Measurements from ENCODE around the gene MADCAM1. TPM values are rescaled to one million over a fixed set of nuclear protein-coding genes. Genes with fewer than 3 reads are reported as not detected.
A peak's percentile ranks its signal among the peaks of the same experiment; 100 is the strongest.

Gene MADCAM1
- total RNA-seq, 1 donor from 2014 or later, result 0.18 TPM

- Mint-ChIP-seq H3K36me3 (ENCODE audit: low read depth) (no peaks in the 10 kb centered on the region), H3K4me1 (ENCODE audit: low read depth) (no peaks in the 10 kb centered on the region), H3K27ac (peak overlapping the region; percentile 89), H3K9me3 (peaks cover 3% of the 10 kb centered on the region), H3K27me3 (ENCODE audit: insufficient read depth) (peaks cover 10% of the 10 kb centered on the region), H3K4me3 (peak overlapping the region; percentile 88)
- intact Hi-C loops (cut with micrococcal nuclease), result loop anchor here (1.0 kb wide), 2 partner anchors 19 to 106 kb away; partner anchors contain the start of gene TPGS1
- peak; percentile 87 for DNase-seq (ENCODE audit: low spot score)
Observed at GRCh38 chr19:488505-489417, 7.5 kb upstream of the MADCAM1 start.

- H3K27ac Mint-ChIP-seq, result peak overlapping the region; percentile 80
- peak overlapping the region; percentile 71 for H3K4me3 Mint-ChIP-seq
- no peaks in the 10 kb centered on the region for H3K4me1 Mint-ChIP-seq (ENCODE audit: low read depth)
- intact Hi-C loops (cut with micrococcal nuclease), result loop anchor here (1.0 kb wide), 2 partner anchors 18 to 107 kb away; partner anchors contain the start of gene TPGS1
- no peak for DNase-seq (ENCODE audit: low spot score)
- H3K27me3 Mint-ChIP-seq (ENCODE audit: insufficient read depth), result peaks cover 7% of the 10 kb centered on the region
- peaks cover 4% of the 10 kb centered on the region for H3K9me3 Mint-ChIP-seq
- no peaks in the 10 kb centered on the region for H3K36me3 Mint-ChIP-seq (ENCODE audit: low read depth)
Observed at GRCh38 chr19:489418-490196, 6.7 kb upstream of the MADCAM1 start.

GRCh38 chr19:491146-491741, 5.0 kb upstream of the MADCAM1 start:
- no peak for DNase-seq (ENCODE audit: low spot score)
- intact Hi-C loops (cut with micrococcal nuclease), result no loop called here
- Mint-ChIP-seq H3K4me1 (ENCODE audit: low read depth) (no peaks in the 10 kb centered on the region), H3K4me3 (no peak overlapping the region), H3K9me3 (peaks cover 4% of the 10 kb centered on the region), H3K36me3 (ENCODE audit: low read depth) (no peaks in the 10 kb centered on the region), H3K27me3 (ENCODE audit: insufficient read depth) (peaks cover 9% of the 10 kb centered on the region), H3K27ac (no peak overlapping the region)

GRCh38 chr19:492091-492531, 4.2 kb upstream of the MADCAM1 start:
- Mint-ChIP-seq H3K36me3 (ENCODE audit: low read depth) (no peaks in the 10 kb centered on the region), H3K27ac (no peak overlapping the region), H3K4me1 (ENCODE audit: low read depth) (no peaks in the 10 kb centered on the region), H3K9me3 (peaks cover 4% of the 10 kb centered on the region), H3K27me3 (ENCODE audit: insufficient read depth) (peaks cover 8% of the 10 kb centered on the region), H3K4me3 (no peak overlapping the region)
- no peak for DNase-seq (ENCODE audit: low spot score)
- intact Hi-C loops (cut with micrococcal nuclease), result no loop called here

- H3K4me3 Mint-ChIP-seq, result no peak overlapping the region
- H3K4me1 Mint-ChIP-seq (ENCODE audit: low read depth), result no peaks in the 10 kb centered on the region
- no peaks in the 10 kb centered on the region for H3K36me3 Mint-ChIP-seq (ENCODE audit: low read depth)
- intact Hi-C loops (cut with micrococcal nuclease), result no loop called here
- H3K9me3 Mint-ChIP-seq, result peaks cover 4% of the 10 kb centered on the region
- peaks cover 10% of the 10 kb centered on the region for H3K27me3 Mint-ChIP-seq (ENCODE audit: insufficient read depth)
- DNase-seq (ENCODE audit: low spot score), result no peak
- H3K27ac Mint-ChIP-seq, result no peak overlapping the region
Observed at GRCh38 chr19:493391-494170, 2.7 kb upstream of the MADCAM1 start.

GRCh38 chr19:494171-495080, 1.9 kb upstream of the MADCAM1 start:
- Mint-ChIP-seq H3K9me3 (peaks cover 4% of the 10 kb centered on the region), H3K27ac (no peak overlapping the region)
- intact Hi-C loops (cut with micrococcal nuclease), result no loop called here

GRCh38 chr19:495081-495401, 1.2 kb upstream of the MADCAM1 start:
- Mint-ChIP-seq H3K27ac (no peak overlapping the region), H3K4me3 (no peak overlapping the region), H3K4me1 (ENCODE audit: low read depth) (no peaks in the 10 kb centered on the region)

More at GRCh38 chr19:494171-495080, 1.9 kb upstream of the MADCAM1 start:
- Mint-ChIP-seq H3K36me3 (ENCODE audit: low read depth) (peaks cover 2% of the 10 kb centered on the region), H3K4me1 (ENCODE audit: low read depth) (no peaks in the 10 kb centered on the region), H3K4me3 (no peak overlapping the region), H3K27me3 (ENCODE audit: insufficient read depth) (peaks cover 17% of the 10 kb centered on the region)
- no peak for DNase-seq (ENCODE audit: low spot score)

GRCh38 chr19:495402-496111, 729 bp upstream of the MADCAM1 start:
- H3K4me3 Mint-ChIP-seq, result no peak overlapping the region
- peaks cover 21% of the 10 kb centered on the region for H3K27me3 Mint-ChIP-seq (ENCODE audit: insufficient read depth)
- intact Hi-C loops (cut with micrococcal nuclease), result no loop called here
- peaks cover 2% of the 10 kb centered on the region for H3K36me3 Mint-ChIP-seq (ENCODE audit: low read depth)
- H3K9me3 Mint-ChIP-seq, result peaks cover 4% of the 10 kb centered on the region
- no peaks in the 10 kb centered on the region for H3K4me1 Mint-ChIP-seq (ENCODE audit: low read depth)
- no peak overlapping the region for H3K27ac Mint-ChIP-seq
- peak; percentile 38 for DNase-seq (ENCODE audit: low spot score)

More at GRCh38 chr19:495081-495401, 1.2 kb upstream of the MADCAM1 start:
- no peak for DNase-seq (ENCODE audit: low spot score)
- Mint-ChIP-seq H3K36me3 (ENCODE audit: low read depth) (peaks cover 2% of the 10 kb centered on the region), H3K9me3 (peaks cover 4% of the 10 kb centered on the region), H3K27me3 (ENCODE audit: insufficient read depth) (peaks cover 20% of the 10 kb centered on the region)
- intact Hi-C loops (cut with micrococcal nuclease), result no loop called here

GRCh38 chr19:496986-497385, 700 bp downstream of the MADCAM1 start:
- no peak for DNase-seq (ENCODE audit: low spot score)
- no peaks in the 10 kb centered on the region for H3K4me1 Mint-ChIP-seq (ENCODE audit: low read depth)
- H3K4me3 Mint-ChIP-seq, result no peak overlapping the region
- H3K27me3 Mint-ChIP-seq (ENCODE audit: insufficient read depth), result peaks cover 21% of the 10 kb centered on the region
- peaks cover 4% of the 10 kb centered on the region for H3K9me3 Mint-ChIP-seq
- intact Hi-C loops (cut with micrococcal nuclease), result no loop called here
- no peak overlapping the region for H3K27ac Mint-ChIP-seq
- H3K36me3 Mint-ChIP-seq (ENCODE audit: low read depth), result peaks cover 2% of the 10 kb centered on the region

GRCh38 chr19:497491-497868, 1.2 kb downstream of the MADCAM1 start:
- peaks cover 2% of the 10 kb centered on the region for H3K36me3 Mint-ChIP-seq (ENCODE audit: low read depth)
- DNase-seq (ENCODE audit: low spot score), result no peak
- no peak overlapping the region for H3K27ac Mint-ChIP-seq
- H3K27me3 Mint-ChIP-seq (ENCODE audit: insufficient read depth), result peaks cover 21% of the 10 kb centered on the region
- H3K4me1 Mint-ChIP-seq (ENCODE audit: low read depth), result peaks cover 2% of the 10 kb centered on the region
- no peak overlapping the region for H3K4me3 Mint-ChIP-seq
- intact Hi-C loops (cut with micrococcal nuclease), result no loop called here
- H3K9me3 Mint-ChIP-seq, result peaks cover 4% of the 10 kb centered on the region

- Mint-ChIP-seq H3K9me3 (peaks cover 4% of the 10 kb centered on the region), H3K4me1 (ENCODE audit: low read depth) (peaks cover 6% of the 10 kb centered on the region), H3K27me3 (ENCODE audit: insufficient read depth) (peaks cover 21% of the 10 kb centered on the region), H3K4me3 (no peak overlapping the region), H3K36me3 (ENCODE audit: low read depth) (peaks cover 2% of the 10 kb centered on the region), H3K27ac (no peak overlapping the region)
- DNase-seq (ENCODE audit: low spot score), result no peak
- intact Hi-C loops (cut with micrococcal nuclease), result no loop called here
Observed at GRCh38 chr19:497869-498510, 1.7 kb downstream of the MADCAM1 start.
